WERI-Rb-1 (cell line): ENCODE measurements around the gene C4BPA.

ENCODE experiments used
- DNase-seq: peaks from one replicate; pipeline ENCODE4 v3.0.0-alpha.2; 2020
- H3K27ac ChIP-seq: fragments of 250-450 bp; sonication (Bioruptor Pico); 2 replicates; pipeline ENCODE4 v1.5.1; 2020; ENCODE audit warnings: mild to moderate bottlenecking, moderate library complexity
- H3K27me3 ChIP-seq: fragments of 250-450 bp; sonication (Bioruptor Pico); 2 replicates; pipeline ENCODE4 v1.5.1; 2021; ENCODE audit warnings: mild to moderate bottlenecking, low read depth, moderate library complexity; ENCODE audit not compliant: insufficient read depth, severe bottlenecking
- H3K36me3 ChIP-seq: fragments of 250-450 bp; sonication (Bioruptor Pico); 2 replicates; pipeline ENCODE4 v1.5.1; 2020; ENCODE audit warnings: mild to moderate bottlenecking, moderate library complexity
- H3K4me3 ChIP-seq: 2 replicates; pipeline ENCODE4 v1.5.1; 2011; ENCODE audit warnings: low read depth, mild to moderate bottlenecking, control low read depth, low read length
- H3K9me3 ChIP-seq: fragments of 250-450 bp; sonication (Bioruptor Pico); 2 replicates; pipeline ENCODE4 v1.5.1; 2021; ENCODE audit warnings: mild to moderate bottlenecking, moderate library complexity; ENCODE audit not compliant: severe bottlenecking
- CTCF ChIP-seq: IDR thresholded peaks from 2 replicates; pipeline ENCODE4 v1.5.1; 2011; ENCODE audit warnings: low read depth, mild to moderate bottlenecking, control low read depth, inconsistent platforms, low read length

Gene C4BPA

DNA sequence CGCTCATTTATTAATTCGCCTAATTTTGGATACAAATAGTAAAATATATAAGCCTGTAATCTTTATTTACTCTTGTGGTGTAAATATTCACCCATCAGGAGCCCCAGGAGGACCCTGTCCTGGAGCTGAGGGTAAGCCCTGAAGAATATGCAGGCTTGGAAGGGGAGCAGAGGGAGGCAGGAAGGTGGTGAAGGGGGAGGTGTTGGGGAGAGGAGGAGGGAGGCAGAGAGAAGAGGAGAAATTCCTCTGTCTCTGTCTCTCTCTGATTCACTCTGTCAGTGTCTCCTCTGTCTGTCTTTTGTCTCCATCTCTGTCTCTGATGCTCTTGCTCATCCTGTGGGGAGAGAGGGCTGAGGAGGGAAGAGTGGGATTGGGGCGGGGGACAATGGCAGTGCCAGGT lies 18.1 kb upstream of the C4BPA start:
- H3K9me3 ChIP-seq, result no peaks in the 10 kb centered on the region
- H3K27me3 ChIP-seq, result peaks cover 100% of the 10 kb centered on the region
- TF ChIP-seq CTCF, result no peak
- H3K27ac ChIP-seq, result no peak overlapping the region
- H3K36me3 ChIP-seq, result no peaks in the 10 kb centered on the region
- no peak overlapping the region for H3K4me3 ChIP-seq
- DNase-seq, result no peak

- no peak for TF ChIP-seq CTCF
- no peaks in the 10 kb centered on the region for H3K9me3 ChIP-seq
- DNase-seq, result no peak
- H3K27me3 ChIP-seq, result peaks cover 100% of the 10 kb centered on the region
- no peak overlapping the region for H3K4me3 ChIP-seq
- no peak overlapping the region for H3K27ac ChIP-seq
- no peaks in the 10 kb centered on the region for H3K36me3 ChIP-seq
Observed at GRCh38 chr1:207088161-207088560, 15.9 kb upstream of the C4BPA start.

DNA sequence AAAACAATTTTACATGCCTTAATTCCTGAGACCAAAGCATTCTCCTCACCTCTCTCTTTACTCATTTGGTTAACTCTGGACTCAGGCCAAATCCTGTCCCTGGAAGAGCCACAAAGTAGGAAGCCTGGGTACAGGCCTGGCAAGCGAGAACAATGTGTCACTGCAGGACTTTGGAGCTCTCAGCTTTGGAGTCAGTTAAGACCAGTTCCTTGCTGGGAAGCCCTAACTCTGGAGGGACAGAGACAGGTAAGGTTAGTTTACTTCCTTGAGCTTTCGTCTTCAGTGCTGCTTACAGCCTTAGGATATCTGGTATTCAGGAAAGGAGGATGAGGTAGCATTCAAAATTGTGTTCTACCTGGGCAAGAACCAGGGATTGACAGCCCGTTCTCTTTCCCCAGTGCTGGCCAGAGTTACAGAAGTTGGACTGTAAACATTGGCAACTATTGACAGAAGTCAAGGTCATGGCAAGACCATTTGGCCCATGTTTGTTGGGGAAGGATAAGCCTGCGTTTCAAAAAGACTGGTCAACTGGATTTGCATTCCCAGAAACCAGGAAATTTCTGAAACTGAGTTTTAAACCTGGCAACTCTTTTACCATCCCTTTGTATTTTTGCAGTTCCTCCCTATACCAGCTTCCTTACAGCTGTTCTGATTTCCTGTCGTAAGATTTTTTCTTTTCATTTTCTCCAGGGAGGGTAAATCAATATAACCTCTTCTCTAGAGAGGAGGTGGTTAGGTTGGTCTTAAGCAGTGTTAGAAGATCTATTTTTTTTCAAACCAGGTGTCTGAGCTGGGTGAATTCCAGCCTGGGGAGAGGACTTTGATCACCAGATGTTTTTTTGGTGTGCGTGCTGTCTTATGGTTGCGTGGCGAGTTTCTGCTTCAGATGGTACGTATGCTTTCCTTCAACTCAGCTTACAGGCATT lies 15.1 kb upstream of the C4BPA start, which contains the start of gene C4BPB:
Gene C4BPB (plus strand): TSS at position 160 of the 926 bp plus-strand sequence. CDS start 672 bp downstream, at position 832.
- H3K27me3 ChIP-seq, result peaks cover 100% of the 10 kb centered on the region
- no peak for TF ChIP-seq CTCF
- H3K4me3 ChIP-seq, result no peak within 1 kb of the TSS
- H3K27ac ChIP-seq, result no peak within 1 kb of the TSS
- no peak for DNase-seq
- no peaks in the 10 kb centered on the region for H3K9me3 ChIP-seq
- no peaks in the 10 kb centered on the region for H3K36me3 ChIP-seq

DNA sequence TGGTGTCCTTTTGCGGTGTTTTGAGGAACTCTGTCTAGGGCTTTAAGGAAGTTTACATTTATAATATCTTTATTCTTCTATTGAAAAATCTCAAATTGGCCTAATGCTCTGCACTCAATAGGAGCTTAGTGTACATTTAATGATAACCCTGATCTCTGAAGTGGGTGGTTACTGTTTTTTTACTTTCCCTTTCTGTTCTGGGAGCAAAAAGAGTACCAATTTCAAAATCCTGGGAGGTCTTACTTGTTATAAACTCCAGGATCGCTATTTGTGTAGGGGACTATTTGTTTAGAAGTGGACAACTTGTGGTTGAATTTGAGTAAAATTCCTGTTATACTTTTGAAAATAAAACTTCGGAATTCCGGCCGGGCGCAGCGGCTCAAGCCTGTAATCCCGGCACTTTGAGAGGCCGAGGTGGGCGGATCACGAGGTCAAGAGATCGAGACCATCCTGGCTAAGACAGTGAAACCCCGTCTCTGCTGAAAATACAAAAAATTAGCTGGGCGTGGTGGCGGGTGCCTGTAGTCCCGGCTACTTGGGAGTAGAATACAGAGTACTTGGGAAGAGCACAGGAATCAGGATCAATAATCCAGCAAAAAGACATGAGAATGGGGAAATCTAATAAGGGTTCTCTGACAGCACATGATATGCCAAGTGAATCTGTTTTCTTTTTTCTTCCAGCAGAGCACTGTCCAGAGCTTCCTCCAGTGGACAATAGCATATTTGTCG lies 14.2 kb upstream of the C4BPA start:
- DNase-seq, result no peak
- no peaks in the 10 kb centered on the region for H3K36me3 ChIP-seq

More for the DNA sequence above, 14.2 kb upstream of the C4BPA start:
- H3K4me3 ChIP-seq, result no peak overlapping the region
- H3K27me3 ChIP-seq, result peaks cover 100% of the 10 kb centered on the region
- H3K27ac ChIP-seq, result no peak overlapping the region
- TF ChIP-seq CTCF, result no peak
- H3K9me3 ChIP-seq, result no peaks in the 10 kb centered on the region
